PC-3 (cell line): ENCODE data around the gene SH3PXD2B. TPM values are rescaled to one million over a fixed set of nuclear protein-coding genes. Genes with fewer than 3 reads are reported as not detected.

Experiments used
- ATAC-seq: fragments of 200-7000 bp; cut with Tn5 transposase; 2 replicates; pipeline ENCODE4 v1.9.1; 2020; ENCODE audit warnings: mild to moderate bottlenecking, moderate library complexity
- BruUV-seq: library from RNA; stranded (reverse); fragments of 400-500 nt; replicated peaks from 2 replicates; lab custom pipeline; 2021; lab: Mats Ljungman, UMichigan
- CTCF ChIA-PET: fragments of 300-600 bp; sonication (Branson Sonifier 250); formaldehyde crosslinking; loops from one replicate; lab custom pipeline; 2022; ENCODE audit warnings: antibody characterized with exemption; lab: Charles Lee
- POLR2A ChIA-PET: fragments of 300-600 bp; sonication (Branson Sonifier 250); formaldehyde crosslinking; loops from one replicate; lab custom pipeline; 2022; ENCODE audit warnings: antibody characterized with exemption; ENCODE audit not compliant: unreplicated experiment; lab: Charles Lee
- DNase-seq: peaks from one replicate; pipeline ENCODE4 v3.0.0-alpha.2; 2015
- H2AFZ ChIP-seq: fragments of 300-600 bp; sonication (generic); 2 replicates; pipeline ENCODE4 v1.6.0; 2016; ENCODE audit warnings: antibody characterized with exemption, low read length
- H3F3A ChIP-seq: fragments of 300-600 bp; sonication (generic); one replicate; pipeline ENCODE4 v1.6.0; 2017; ENCODE audit warnings: antibody characterized with exemption, low read length, control low read depth, mild to moderate bottlenecking; ENCODE audit not compliant: unreplicated experiment
- H3K27ac ChIP-seq: fragments of 300-600 bp; sonication (generic); 2 replicates; pipeline ENCODE4 v1.5.1; 2016; ENCODE audit warnings: mild to moderate bottlenecking, low read length
- H3K27me3 ChIP-seq: fragments of 300-600 bp; sonication (generic); 2 replicates; pipeline ENCODE4 v1.6.1; 2016; ENCODE audit warnings: low read length, mixed read lengths
- H3K36me3 ChIP-seq: fragments of 300-600 bp; sonication (generic); 2 replicates; pipeline ENCODE4 v1.6.1; 2016; ENCODE audit warnings: low read depth, mixed run types, low read length, mixed read lengths
- H3K4me1 ChIP-seq: fragments of 300-600 bp; sonication (generic); 2 replicates; pipeline ENCODE4 v1.5.1; 2016; ENCODE audit warnings: low read length; ENCODE audit not compliant: insufficient read depth
- H3K4me2 ChIP-seq: fragments of 300-600 bp; sonication (generic); 2 replicates; pipeline ENCODE4 v1.6.0; 2016; ENCODE audit warnings: low read length
- H3K4me3 ChIP-seq: fragments of 300-600 bp; sonication (generic); 2 replicates; pipeline ENCODE4 v1.5.1; 2016; ENCODE audit warnings: mild to moderate bottlenecking, low read length, mixed read lengths
- H3K79me2 ChIP-seq: fragments of 300-600 bp; sonication (generic); 2 replicates; pipeline ENCODE4 v1.6.1; 2017; ENCODE audit warnings: low read length, mixed read lengths
- H3K9ac ChIP-seq: fragments of 300-600 bp; sonication (generic); 2 replicates; pipeline ENCODE4 v1.6.0; 2016; ENCODE audit warnings: mild to moderate bottlenecking, low read length
- H3K9me2 ChIP-seq: fragments of 300-600 bp; sonication (generic); replicated peaks from 2 replicates; pipeline ENCODE4 v1.6.1; 2016; ENCODE audit warnings: mixed run types, low read length, mixed read lengths
- H3K9me3 ChIP-seq: fragments of 300-600 bp; sonication (generic); 2 replicates; pipeline ENCODE4 v1.6.1; 2016; ENCODE audit warnings: low read length, mixed read lengths
- H4K20me1 ChIP-seq: fragments of 300-600 bp; sonication (generic); 2 replicates; pipeline ENCODE4 v1.6.1; 2016; ENCODE audit warnings: low read length, mixed read lengths
- EZH2 ChIP-seq: fragments of 300-600 bp; sonication (generic); IDR thresholded peaks from one replicate; pipeline ENCODE4 v1.6.1; 2017; ENCODE audit warnings: antibody characterized with exemption, mild to moderate bottlenecking, low read length; ENCODE audit not compliant: unreplicated experiment
- EZH2phosphoT487 ChIP-seq: fragments of 300-600 bp; sonication (generic); IDR thresholded peaks from 2 replicates; pipeline ENCODE4 v1.6.1; 2018; ENCODE audit warnings: mild to moderate bottlenecking, antibody characterized with exemption, low read length, borderline replicate concordance
- intact Hi-C: fragments of 100-400 bp; cut with micrococcal nuclease; formaldehyde crosslinking; loops from 2 replicates; pipeline ENCODE4 v1.9.0; 2023
- total RNA-seq: library from RNA; depleted of rRNA; stranded (reverse); fragments of >200 nt; gene quantifications from 2 replicates; pipeline ENCODE4 v1.2.3, GENCODE V29; 2014
- TF ChIP-seq, protein P1 (sequence below): fragments of 300-600 bp; sonication (generic); conservative IDR thresholded peaks from 2 replicates; pipeline ENCODE4 v1.5.1; 2017; ENCODE audit warnings: antibody characterized with exemption, low read depth, mild to moderate bottlenecking, low read length

Gene SH3PXD2B
- total RNA-seq, 1 experiment from 2014 or later = 9.8 TPM

DNA sequence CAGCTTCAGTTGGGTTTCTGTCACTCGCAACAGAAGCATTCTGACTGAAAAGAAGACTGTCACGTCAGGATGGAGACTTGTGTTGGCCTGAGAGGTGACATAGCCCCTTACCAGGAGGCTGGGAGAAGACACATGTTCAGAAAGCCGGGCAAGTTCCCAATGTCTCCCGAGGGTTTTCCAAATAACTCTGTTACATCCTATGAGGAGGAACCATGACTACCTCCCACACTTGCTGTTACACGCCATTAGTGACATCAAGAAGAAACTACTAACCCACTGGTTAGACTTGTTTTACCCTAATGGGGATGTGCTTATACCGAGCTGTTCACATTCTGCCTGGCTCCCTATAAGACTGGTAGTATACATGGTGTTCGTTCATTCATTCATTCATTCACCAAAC, 33.3 kb downstream of the SH3PXD2B start:
- peak overlapping the region; percentile 17; the same call in 1 of the 2 replicates for H3K27ac ChIP-seq
- no peaks in the 10 kb centered on the region for H4K20me1 ChIP-seq
- H3K79me2 ChIP-seq = no peaks in the 10 kb centered on the region
- H3K27me3 ChIP-seq = no peaks in the 10 kb centered on the region
- H3K9me2 ChIP-seq = no peaks in the 10 kb centered on the region
- POLR2A ChIA-PET = no interaction called here
- BruUV-seq = no TSS peak
- no peaks in the 10 kb centered on the region for H3F3A ChIP-seq
- DNase-seq (no peak), ATAC-seq (no peak)
- no peak overlapping the region for H3K9ac ChIP-seq
- H3K36me3 ChIP-seq = no peaks in the 10 kb centered on the region
- intact Hi-C loops = no loop called here
- H3K9me3 ChIP-seq = no peaks in the 10 kb centered on the region
- H3K4me2 ChIP-seq = peak overlapping the region; percentile 66
- no peak for TF ChIP-seq EZH2
- TF ChIP-seq, protein P1, sequence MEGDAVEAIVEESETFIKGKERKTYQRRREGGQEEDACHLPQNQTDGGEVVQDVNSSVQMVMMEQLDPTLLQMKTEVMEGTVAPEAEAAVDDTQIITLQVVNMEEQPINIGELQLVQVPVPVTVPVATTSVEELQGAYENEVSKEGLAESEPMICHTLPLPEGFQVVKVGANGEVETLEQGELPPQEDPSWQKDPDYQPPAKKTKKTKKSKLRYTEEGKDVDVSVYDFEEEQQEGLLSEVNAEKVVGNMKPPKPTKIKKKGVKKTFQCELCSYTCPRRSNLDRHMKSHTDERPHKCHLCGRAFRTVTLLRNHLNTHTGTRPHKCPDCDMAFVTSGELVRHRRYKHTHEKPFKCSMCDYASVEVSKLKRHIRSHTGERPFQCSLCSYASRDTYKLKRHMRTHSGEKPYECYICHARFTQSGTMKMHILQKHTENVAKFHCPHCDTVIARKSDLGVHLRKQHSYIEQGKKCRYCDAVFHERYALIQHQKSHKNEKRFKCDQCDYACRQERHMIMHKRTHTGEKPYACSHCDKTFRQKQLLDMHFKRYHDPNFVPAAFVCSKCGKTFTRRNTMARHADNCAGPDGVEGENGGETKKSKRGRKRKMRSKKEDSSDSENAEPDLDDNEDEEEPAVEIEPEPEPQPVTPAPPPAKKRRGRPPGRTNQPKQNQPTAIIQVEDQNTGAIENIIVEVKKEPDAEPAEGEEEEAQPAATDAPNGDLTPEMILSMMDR = no peak
- no peak for TF ChIP-seq EZH2phosphoT487
- CTCF ChIA-PET = no interaction called here
- H2AFZ ChIP-seq = peak overlapping the region; percentile 63; the same call in 1 of the 2 replicates
- no peak overlapping the region for H3K4me3 ChIP-seq
- peaks cover 17% of the 10 kb centered on the region for H3K4me1 ChIP-seq

DNA sequence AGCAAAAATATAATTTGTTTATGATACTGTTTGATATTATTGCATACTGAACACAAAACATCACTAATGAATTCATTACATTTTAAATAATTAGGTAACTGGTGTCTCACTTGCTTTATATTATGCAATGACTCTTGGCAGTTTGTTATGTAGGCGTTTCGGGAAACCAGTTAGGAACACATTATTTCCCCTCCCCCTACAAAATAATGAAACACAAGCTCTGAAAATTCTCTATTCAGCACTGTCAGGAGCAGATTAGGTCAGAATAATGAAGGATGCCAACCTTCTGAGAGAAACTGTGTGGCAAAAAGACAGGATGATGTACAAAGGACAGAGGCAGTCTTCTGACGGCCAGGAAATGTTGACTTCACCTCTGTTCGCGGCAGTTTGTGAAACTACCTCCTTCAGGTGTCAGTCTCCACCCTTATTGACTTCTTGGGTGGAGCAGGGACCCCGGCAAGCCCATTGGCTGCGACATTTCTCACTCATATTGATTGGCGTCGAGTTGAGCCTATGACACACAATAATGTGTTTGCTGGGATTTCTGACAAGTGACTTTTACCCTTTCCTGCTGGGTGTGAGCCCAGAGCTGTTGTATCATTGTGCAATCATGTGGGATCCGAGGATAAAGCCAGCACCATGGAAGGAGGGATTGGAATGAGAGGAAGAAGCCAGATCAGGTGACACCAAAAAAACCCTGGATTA, 33.9 kb downstream of the SH3PXD2B start:
- H3K27ac ChIP-seq = peak overlapping the region; percentile 17; the same call in 1 of the 2 replicates
- ATAC-seq = peak; percentile 95
- H3F3A ChIP-seq = no peaks in the 10 kb centered on the region
- TSS peak; percentile 89 for BruUV-seq
- H3K9me2 ChIP-seq = no peaks in the 10 kb centered on the region
- H4K20me1 ChIP-seq = no peaks in the 10 kb centered on the region
- POLR2A ChIA-PET = no interaction called here
- TF ChIP-seq EZH2phosphoT487 (no peak), EZH2 (no peak)
- TF ChIP-seq, protein P1 = no peak
- peak overlapping the region; percentile 44; the same call in 1 of the 2 replicates for H3K4me3 ChIP-seq
- peaks cover 17% of the 10 kb centered on the region for H3K4me1 ChIP-seq
- H3K27me3 ChIP-seq = no peaks in the 10 kb centered on the region
- no peaks in the 10 kb centered on the region for H3K79me2 ChIP-seq
- intact Hi-C loops = no loop called here
- DNase-seq = peak; percentile 93
- CTCF ChIA-PET = no interaction called here
- H3K9me3 ChIP-seq = no peaks in the 10 kb centered on the region
- H2AFZ ChIP-seq = peak overlapping the region; percentile 63; the same call in 1 of the 2 replicates
- peak overlapping the region; percentile 18; the same call in 1 of the 2 replicates for H3K9ac ChIP-seq
- peak overlapping the region; percentile 66 for H3K4me2 ChIP-seq
- no peaks in the 10 kb centered on the region for H3K36me3 ChIP-seq
